ENCODE measurements around the gene WIPI1. TPM values are rescaled to one million over a fixed set of nuclear protein-coding genes. Genes with fewer than 3 reads are reported as not detected.

The WIPI1 gene
- total and polyA plus RNA-seq, 2 of the 13 experiments (the other 11 are each of a cell fraction or from before 2014, with no cell fraction given) = 29.4 to 141 TPM

DNA sequence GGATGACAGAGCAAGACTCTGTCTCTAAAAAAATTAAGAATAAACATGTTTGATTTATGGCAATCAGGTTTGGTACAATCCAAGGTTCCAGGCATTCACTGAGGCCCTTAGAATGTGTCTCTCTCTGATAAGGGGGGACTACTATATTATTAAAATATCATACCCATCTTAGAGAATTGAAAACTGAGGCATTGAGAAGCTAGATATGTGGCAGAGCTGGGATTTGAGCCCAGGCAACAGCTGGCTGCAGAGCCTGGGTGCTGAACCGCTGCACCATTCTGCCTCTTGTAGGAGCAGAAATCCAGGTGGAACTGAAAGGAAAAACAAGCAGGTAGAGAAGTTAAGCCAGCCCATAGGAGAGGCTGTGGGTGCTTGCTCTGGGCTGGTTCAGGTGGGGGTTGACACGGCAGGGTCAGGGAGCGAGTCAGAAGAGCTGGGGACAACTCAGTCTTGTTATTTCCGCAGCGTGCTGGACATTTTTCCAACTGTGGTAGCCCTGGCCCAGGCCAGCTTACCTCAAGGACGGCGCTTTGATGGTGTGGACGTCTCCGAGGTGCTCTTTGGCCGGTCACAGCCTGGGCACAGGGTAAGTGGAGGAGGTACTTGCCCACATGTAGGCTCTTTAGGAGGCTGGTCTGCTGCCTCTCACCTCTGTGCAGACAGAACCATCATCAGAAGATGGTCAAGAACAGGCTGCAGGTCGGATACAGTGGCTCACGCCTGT is 62.5 kb downstream of the WIPI1 start (continued):
- TF ChIP-seq, protein P1, sequence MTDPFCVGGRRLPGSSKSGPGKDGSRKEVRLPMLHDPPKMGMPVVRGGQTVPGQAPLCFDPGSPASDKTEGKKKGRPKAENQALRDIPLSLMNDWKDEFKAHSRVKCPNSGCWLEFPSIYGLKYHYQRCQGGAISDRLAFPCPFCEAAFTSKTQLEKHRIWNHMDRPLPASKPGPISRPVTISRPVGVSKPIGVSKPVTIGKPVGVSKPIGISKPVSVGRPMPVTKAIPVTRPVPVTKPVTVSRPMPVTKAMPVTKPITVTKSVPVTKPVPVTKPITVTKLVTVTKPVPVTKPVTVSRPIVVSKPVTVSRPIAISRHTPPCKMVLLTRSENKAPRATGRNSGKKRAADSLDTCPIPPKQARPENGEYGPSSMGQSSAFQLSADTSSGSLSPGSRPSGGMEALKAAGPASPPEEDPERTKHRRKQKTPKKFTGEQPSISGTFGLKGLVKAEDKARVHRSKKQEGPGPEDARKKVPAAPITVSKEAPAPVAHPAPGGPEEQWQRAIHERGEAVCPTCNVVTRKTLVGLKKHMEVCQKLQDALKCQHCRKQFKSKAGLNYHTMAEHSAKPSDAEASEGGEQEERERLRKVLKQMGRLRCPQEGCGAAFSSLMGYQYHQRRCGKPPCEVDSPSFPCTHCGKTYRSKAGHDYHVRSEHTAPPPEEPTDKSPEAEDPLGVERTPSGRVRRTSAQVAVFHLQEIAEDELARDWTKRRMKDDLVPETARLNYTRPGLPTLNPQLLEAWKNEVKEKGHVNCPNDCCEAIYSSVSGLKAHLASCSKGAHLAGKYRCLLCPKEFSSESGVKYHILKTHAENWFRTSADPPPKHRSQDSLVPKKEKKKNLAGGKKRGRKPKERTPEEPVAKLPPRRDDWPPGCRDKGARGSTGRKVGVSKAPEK (CRISPR knock-in tag; IDR thresholded peaks at IDR 0.05; ENCODE audit: borderline replicate concordance) = no peak
- TF ChIP-seq PCBP1 (IDR thresholded peaks at IDR 0.05; ENCODE audit: borderline replicate concordance, low read depth, low read length) (no peak), ZNF460 (CRISPR knock-in tag; IDR thresholded peaks at IDR 0.05; ENCODE audit: borderline replicate concordance) (no peak), ZNF782 (CRISPR knock-in tag; IDR thresholded peaks at IDR 0.05; ENCODE audit: borderline replicate concordance) (no peak), TBL1XR1 (IDR thresholded peaks at IDR 0.05; ENCODE audit: borderline replicate concordance, low read length, partially characterized antibody) (no peak), ZNF614 (CRISPR knock-in tag; IDR thresholded peaks at IDR 0.05; ENCODE audit: borderline replicate concordance) (0 out of 2 replicates have a peak, but pooled peaks have one; percentile 25), EHMT2 (IDR thresholded peaks at IDR 0.05; ENCODE audit: borderline replicate concordance, low read depth, low read length) (no peak), ZNF598 (CRISPR knock-in tag; IDR thresholded peaks at IDR 0.05; ENCODE audit: borderline replicate concordance) (0 out of 2 replicates have a peak, but pooled peaks have one; percentile 37), SMAD9 (CRISPR knock-in tag; IDR thresholded peaks at IDR 0.05) (no peak), ZNF780A (CRISPR knock-in tag; IDR thresholded peaks at IDR 0.05) (no peak), NPAS2 (CRISPR knock-in tag; IDR thresholded peaks at IDR 0.05; ENCODE audit: borderline replicate concordance) (no peak), ZNF331 (CRISPR knock-in tag; IDR thresholded peaks at IDR 0.05) (no peak), NR2F2 (IDR thresholded peaks at IDR 0.05; ENCODE audit: borderline replicate concordance, low read depth) (no peak), ZSCAN12 (CRISPR knock-in tag; IDR thresholded peaks at IDR 0.05) (no peak), ZBTB7A (CRISPR knock-in tag; IDR thresholded peaks at IDR 0.05) (no peak), PPARG (CRISPR knock-in tag; conservative IDR thresholded peaks at IDR 0.05) (no peak)
- TF ChIP-seq, protein P2, sequence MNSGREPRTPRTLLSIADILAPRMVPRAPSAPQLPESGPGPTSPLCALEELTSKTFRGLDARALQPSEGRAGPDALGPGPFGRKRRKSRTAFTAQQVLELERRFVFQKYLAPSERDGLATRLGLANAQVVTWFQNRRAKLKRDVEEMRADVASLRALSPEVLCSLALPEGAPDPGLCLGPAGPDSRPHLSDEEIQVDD (CRISPR knock-in tag; IDR thresholded peaks at IDR 0.05; ENCODE audit: borderline replicate concordance) = no peak
- TF ChIP-seq, protein P3, sequence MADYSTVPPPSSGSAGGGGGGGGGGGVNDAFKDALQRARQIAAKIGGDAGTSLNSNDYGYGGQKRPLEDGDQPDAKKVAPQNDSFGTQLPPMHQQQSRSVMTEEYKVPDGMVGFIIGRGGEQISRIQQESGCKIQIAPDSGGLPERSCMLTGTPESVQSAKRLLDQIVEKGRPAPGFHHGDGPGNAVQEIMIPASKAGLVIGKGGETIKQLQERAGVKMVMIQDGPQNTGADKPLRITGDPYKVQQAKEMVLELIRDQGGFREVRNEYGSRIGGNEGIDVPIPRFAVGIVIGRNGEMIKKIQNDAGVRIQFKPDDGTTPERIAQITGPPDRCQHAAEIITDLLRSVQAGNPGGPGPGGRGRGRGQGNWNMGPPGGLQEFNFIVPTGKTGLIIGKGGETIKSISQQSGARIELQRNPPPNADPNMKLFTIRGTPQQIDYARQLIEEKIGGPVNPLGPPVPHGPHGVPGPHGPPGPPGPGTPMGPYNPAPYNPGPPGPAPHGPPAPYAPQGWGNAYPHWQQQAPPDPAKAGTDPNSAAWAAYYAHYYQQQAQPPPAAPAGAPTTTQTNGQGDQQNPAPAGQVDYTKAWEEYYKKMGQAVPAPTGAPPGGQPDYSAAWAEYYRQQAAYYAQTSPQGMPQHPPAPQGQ (CRISPR knock-in tag; IDR thresholded peaks at IDR 0.05; ENCODE audit: borderline replicate concordance) = no peak
- TF ChIP-seq, protein P4, sequence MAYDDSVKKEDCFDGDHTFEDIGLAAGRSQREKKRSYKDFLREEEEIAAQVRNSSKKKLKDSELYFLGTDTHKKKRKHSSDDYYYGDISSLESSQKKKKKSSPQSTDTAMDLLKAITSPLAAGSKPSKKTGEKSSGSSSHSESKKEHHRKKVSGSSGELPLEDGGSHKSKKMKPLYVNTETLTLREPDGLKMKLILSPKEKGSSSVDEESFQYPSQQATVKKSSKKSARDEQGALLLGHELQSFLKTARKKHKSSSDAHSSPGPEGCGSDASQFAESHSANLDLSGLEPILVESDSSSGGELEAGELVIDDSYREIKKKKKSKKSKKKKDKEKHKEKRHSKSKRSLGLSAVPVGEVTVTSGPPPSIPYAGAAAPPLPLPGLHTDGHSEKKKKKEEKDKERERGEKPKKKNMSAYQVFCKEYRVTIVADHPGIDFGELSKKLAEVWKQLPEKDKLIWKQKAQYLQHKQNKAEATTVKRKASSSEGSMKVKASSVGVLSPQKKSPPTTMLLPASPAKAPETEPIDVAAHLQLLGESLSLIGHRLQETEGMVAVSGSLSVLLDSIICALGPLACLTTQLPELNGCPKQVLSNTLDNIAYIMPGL (CRISPR knock-in tag; IDR thresholded peaks at IDR 0.05; ENCODE audit: borderline replicate concordance in 1 of 2, low read depth in 1 of 2) = no peak
- TF ChIP-seq, protein P5, sequence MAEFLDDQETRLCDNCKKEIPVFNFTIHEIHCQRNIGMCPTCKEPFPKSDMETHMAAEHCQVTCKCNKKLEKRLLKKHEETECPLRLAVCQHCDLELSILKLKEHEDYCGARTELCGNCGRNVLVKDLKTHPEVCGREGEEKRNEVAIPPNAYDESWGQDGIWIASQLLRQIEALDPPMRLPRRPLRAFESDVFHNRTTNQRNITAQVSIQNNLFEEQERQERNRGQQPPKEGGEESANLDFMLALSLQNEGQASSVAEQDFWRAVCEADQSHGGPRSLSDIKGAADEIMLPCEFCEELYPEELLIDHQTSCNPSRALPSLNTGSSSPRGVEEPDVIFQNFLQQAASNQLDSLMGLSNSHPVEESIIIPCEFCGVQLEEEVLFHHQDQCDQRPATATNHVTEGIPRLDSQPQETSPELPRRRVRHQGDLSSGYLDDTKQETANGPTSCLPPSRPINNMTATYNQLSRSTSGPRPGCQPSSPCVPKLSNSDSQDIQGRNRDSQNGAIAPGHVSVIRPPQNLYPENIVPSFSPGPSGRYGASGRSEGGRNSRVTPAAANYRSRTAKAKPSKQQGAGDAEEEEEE (CRISPR knock-in tag; IDR thresholded peaks at IDR 0.05; ENCODE audit: borderline replicate concordance) = no peak

Data from HepG2 (cell line).